ENCODE measurements around the gene CHRNA4. TPM values are rescaled to one million over a fixed set of nuclear protein-coding genes. Genes with fewer than 3 reads are reported as not detected.

Gene CHRNA4
- total and polyA plus RNA-seq, 2 donors from 2014 or later, result 0.44 to 0.67 TPM

GRCh38 chr20:63314015-63314471, 47.1 kb downstream of the CHRNA4 start:
- Histone ChIP-seq H3K4me3 (ENCODE audit: low read length in 3 of 3) (no peak overlapping the region), H3K27me3 (ENCODE audit: control insufficient read depth, insufficient read depth, low read length) (no peaks in the 10 kb centered on the region), H3K36me3 (ENCODE audit: control insufficient read depth in 2 of 3, insufficient read depth in 3 of 3, low read length in 3 of 3) (no peaks in the 10 kb centered on the region), H3K9ac (ENCODE audit: low read length in 3 of 3) (no peak overlapping the region), H3K4me1 (ENCODE audit: control insufficient read depth in 2 of 3, insufficient read depth in 2 of 3, low read depth in 1 of 3, low read length in 3 of 3) (no peaks in the 10 kb centered on the region), H3K9me3 (ENCODE audit: control insufficient read depth in 2 of 3, insufficient read depth in 1 of 3, low read length in 3 of 3) (no peaks in the 10 kb centered on the region), H3K27ac (ENCODE audit: low read depth in 2 of 2, low read length in 2 of 2) (no peak overlapping the region)
- intact Hi-C loops (cut with DNase I), result no loop called here
- no peak for FAIRE-seq
- TF ChIP-seq, protein P1, sequence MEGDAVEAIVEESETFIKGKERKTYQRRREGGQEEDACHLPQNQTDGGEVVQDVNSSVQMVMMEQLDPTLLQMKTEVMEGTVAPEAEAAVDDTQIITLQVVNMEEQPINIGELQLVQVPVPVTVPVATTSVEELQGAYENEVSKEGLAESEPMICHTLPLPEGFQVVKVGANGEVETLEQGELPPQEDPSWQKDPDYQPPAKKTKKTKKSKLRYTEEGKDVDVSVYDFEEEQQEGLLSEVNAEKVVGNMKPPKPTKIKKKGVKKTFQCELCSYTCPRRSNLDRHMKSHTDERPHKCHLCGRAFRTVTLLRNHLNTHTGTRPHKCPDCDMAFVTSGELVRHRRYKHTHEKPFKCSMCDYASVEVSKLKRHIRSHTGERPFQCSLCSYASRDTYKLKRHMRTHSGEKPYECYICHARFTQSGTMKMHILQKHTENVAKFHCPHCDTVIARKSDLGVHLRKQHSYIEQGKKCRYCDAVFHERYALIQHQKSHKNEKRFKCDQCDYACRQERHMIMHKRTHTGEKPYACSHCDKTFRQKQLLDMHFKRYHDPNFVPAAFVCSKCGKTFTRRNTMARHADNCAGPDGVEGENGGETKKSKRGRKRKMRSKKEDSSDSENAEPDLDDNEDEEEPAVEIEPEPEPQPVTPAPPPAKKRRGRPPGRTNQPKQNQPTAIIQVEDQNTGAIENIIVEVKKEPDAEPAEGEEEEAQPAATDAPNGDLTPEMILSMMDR (IDR thresholded peaks at IDR 0.05; ENCODE audit: borderline replicate concordance, extremely low read depth, insufficient read depth), result no peak
- DNase-seq, result peak in 2 of 5 donors; percentile 46 to 69

DNA sequence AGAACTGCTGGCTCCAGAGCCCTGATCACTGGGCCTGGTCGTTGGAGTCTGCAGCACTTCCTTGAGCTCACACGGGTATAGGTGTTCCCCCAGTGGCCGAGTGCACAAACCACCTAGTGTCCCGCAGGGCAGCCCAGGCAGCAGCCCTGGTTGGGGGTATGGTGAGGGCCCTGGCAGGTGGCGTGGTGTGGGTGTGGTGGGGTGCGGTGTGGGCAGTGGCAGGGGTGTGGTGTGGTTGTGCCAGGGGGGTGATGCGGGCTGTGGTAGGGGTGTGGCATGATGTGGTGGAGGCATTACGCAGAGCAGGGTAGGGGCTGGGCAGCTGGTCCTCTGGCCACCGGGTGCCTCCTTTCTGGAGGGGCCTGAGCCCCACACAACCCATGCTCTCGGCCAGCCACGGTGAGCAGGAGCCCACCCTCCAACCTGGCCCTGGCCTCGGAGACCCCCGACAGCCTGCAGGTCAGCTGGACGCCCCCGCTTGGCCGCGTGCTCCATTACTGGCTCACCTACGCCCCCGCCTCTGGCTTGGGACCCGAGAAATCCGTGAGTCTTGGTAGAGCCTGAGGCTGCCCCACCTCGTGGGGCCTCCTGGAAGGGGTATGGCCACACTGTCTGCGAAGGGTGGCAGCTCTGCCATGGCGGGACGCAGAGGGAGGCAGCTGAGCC, 47.7 kb downstream of the CHRNA4 start:
- peak in 2 of 5 donors; percentile 57 to 70 for DNase-seq

GRCh38 chr20:63312690-63313348, 48.3 kb downstream of the CHRNA4 start:
- no peaks in the 10 kb centered on the region for H3K4me1 ChIP-seq (ENCODE audit: control insufficient read depth in 2 of 3, insufficient read depth in 2 of 3, low read depth in 1 of 3, low read length in 3 of 3)
- TF ChIP-seq, protein P1 (IDR thresholded peaks at IDR 0.05; ENCODE audit: borderline replicate concordance, extremely low read depth, insufficient read depth), result no peak
- H3K9me3 ChIP-seq (ENCODE audit: control insufficient read depth in 2 of 3, insufficient read depth in 1 of 3, low read length in 3 of 3), result no peaks in the 10 kb centered on the region
- H3K36me3 ChIP-seq (ENCODE audit: control insufficient read depth in 2 of 3, insufficient read depth in 3 of 3, low read length in 3 of 3), result no peaks in the 10 kb centered on the region
- intact Hi-C loops (cut with DNase I), result no loop called here
- H3K9ac ChIP-seq (ENCODE audit: low read length in 3 of 3), result no peak overlapping the region
- peak; percentile 75 to 90 (median 85) for DNase-seq
- H3K4me3 ChIP-seq (ENCODE audit: low read length in 3 of 3), result no peak overlapping the region
- no peaks in the 10 kb centered on the region for H3K27me3 ChIP-seq (ENCODE audit: control insufficient read depth, insufficient read depth, low read length)
- no peak for FAIRE-seq
- H3K27ac ChIP-seq (ENCODE audit: low read depth in 2 of 2, low read length in 2 of 2), result no peak overlapping the region

More for the DNA sequence above, 47.7 kb downstream of the CHRNA4 start:
- Histone ChIP-seq H3K27ac (ENCODE audit: low read depth in 2 of 2, low read length in 2 of 2) (no peak overlapping the region), H3K9ac (ENCODE audit: low read length in 3 of 3) (no peak overlapping the region), H3K9me3 (ENCODE audit: control insufficient read depth in 2 of 3, insufficient read depth in 1 of 3, low read length in 3 of 3) (no peaks in the 10 kb centered on the region), H3K36me3 (ENCODE audit: control insufficient read depth in 2 of 3, insufficient read depth in 3 of 3, low read length in 3 of 3) (no peaks in the 10 kb centered on the region), H3K27me3 (ENCODE audit: control insufficient read depth, insufficient read depth, low read length) (no peaks in the 10 kb centered on the region), H3K4me3 (ENCODE audit: low read length in 3 of 3) (no peak overlapping the region), H3K4me1 (ENCODE audit: control insufficient read depth in 2 of 3, insufficient read depth in 2 of 3, low read depth in 1 of 3, low read length in 3 of 3) (no peaks in the 10 kb centered on the region)
- TF ChIP-seq, protein P1 (IDR thresholded peaks at IDR 0.05; ENCODE audit: borderline replicate concordance, extremely low read depth, insufficient read depth), result no peak
- no peak for FAIRE-seq
- intact Hi-C loops (cut with DNase I), result no loop called here

Measured in kidney (tissue), 14 donors.